ENCODE measurements around the gene PLCB3.

Gene PLCB3

DNA sequence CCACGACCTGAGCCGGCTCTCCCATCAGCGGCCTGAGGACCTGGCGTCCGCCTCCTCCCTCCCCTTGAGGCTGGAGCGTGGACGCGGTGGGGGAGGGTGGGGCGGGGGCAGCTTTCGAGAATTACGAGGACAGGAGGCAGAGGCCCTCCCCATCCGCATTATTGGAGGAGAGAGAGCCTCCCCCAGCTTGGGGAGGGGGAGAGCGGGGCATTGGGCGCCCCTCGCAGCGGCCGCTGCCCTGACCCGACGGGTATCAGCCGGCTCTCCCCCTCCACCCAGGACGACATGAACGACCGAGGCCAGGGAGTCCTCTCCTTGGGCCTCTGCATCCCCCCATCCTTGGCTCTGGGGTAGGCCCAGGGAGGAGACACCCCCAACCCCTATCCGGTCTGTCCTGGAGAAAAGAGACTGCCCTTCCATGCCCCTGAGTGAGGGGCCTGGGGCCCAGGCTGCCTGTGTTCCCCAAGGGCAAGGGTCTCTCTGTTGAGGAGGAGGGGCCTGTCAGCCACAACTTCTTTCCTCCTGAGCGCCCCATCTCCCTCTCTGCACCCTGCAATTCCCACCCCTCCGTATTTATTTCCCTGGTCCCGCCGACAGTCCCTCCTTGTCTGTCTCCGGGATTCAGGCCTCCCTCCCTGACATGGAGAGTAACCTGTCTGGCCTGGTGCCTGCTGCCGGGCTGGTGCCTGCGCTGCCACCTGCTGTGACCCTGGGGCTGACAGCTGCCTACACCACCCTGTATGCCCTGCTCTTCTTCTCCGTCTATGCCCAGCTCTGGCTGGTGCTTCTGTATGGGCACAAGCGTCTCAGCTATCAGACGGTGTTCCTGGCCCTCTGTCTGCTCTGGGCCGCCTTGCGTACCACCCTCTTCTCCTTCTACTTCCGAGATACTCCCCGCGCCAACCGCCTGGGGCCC, 34.8 kb downstream of the PLCB3 start:
- no peak for ATAC-seq

DNA sequence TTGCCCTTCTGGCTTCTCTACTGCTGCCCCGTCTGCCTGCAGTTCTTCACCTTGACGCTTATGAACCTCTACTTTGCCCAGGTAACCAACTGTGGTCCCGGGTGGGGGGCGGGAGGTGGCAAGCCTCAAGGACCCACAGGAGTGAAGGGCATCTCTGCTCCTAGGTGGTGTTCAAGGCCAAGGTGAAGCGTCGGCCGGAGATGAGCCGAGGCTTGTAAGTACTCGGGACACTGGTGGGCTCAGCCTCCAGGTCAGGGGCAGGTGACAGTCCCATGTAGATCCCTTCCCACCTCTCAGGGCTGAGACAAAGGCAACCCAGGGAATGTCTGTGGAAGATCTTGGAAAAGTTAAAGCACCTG, 35.5 kb downstream of the PLCB3 start:
- no peak for ATAC-seq
- no peak for DNase-seq

More for the DNA sequence above, 34.8 kb downstream of the PLCB3 start:
- DNase-seq, result no peak

DNA sequence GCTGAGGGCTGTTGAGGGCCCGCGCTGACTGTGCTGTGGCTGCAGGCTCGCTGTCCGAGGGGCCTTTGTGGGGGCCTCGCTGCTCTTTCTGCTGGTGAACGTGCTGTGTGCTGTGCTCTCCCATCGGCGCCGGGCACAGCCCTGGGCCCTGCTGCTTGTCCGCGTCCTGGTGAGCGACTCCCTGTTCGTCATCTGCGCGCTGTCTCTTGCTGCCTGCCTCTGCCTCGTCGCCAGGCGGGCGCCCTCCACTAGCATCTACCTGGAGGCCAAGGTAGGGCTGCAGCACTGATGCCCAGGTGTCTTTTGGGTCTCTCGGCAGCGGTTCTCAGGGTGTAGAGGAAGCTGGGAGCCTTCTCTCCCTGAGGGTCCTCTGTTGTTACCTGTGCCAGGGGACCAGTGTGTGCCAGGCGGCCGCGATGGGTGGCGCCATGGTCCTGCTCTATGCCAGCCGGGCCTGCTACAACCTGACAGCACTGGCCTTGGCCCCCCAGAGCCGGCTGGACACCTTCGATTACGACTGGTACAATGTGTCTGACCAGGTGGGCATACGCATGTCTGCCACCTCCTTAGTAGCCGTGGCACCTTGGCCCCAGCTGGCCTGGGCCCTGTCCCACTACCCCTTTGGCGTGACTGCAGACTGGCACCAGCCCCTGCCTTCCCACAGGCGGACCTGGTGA, 36.5 kb downstream of the PLCB3 start:
- no peak for ATAC-seq
- DNase-seq, result no peak

- DNase-seq (no peak), ATAC-seq (no peak)
Measured at GRCh38 chr11:64288353-64288750, 37.0 kb downstream of the PLCB3 start.

DNA sequence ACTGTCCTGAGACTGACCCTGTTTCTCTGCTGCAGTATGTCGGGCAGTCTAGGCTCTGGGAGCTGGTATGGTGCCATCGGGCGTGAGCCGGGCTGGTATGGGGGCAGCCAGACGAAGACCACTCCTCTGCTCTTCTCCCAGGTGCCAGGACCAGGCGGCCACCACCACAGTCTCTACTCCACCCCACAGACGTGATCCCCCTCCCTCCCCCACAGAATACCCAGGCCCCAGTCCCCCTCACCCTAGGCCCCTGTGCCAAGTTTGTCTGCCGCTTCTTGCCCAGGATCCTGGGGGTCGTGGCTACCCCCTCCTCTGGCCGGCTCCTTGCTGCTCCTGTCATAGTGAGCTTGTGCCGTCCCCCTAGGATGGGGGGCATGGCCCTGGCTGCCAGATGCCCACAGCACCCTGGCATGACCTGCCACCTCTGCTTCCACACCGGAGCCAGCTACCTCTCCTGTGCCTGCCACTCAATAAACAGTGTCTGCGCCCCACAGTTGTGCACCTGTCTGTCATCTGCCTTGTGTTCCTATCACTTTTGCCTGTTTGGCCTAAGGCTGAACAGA, 37.8 kb downstream of the PLCB3 start:
- ATAC-seq, result no peak
- DNase-seq, result no peak

DNA sequence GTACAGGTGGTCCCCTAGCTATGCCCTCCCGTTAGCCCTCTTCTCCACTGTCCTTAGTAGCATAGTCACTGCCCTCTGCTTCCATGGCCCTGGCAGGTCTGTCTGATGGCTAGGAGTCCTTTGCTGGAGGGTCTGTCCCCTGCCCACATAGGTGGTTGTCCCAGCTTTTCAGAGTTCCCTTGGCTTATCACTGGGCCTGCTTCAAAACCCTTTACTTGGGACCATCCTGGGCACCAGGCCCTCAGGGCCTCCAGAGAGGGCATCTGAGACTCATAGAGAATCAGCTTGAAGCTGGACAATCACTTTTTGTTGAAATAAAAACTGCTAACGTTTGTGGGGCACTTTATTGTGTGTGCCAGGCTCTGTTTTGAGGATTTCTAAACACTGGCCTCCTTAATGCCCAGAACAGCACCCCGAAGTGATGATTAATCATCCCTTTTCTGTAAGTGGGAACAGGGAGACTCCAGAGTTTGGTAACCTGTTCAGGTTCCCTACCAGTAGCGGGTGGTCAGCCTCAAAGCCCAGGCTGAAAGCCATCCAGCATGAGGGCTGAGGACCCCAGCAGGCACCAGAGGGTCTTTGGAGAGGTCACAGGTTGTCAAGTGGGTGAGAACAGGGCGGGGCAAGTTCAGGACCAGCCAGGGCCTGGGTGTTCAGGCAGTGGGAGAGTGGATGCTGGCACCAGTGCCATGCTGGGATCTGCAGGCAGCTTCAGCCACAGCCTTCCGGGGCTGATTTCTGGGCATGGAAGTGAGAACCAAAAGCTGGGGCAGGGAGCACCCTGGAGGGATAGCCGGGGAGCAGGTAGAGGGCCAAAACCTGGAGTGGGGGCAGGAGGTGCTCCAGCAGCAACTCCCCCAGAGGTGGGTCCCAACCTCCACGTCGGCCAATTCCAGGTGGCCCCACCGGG, 39.3 kb downstream of the PLCB3 start:
- ATAC-seq, result no peak
- DNase-seq, result no peak

DNA sequence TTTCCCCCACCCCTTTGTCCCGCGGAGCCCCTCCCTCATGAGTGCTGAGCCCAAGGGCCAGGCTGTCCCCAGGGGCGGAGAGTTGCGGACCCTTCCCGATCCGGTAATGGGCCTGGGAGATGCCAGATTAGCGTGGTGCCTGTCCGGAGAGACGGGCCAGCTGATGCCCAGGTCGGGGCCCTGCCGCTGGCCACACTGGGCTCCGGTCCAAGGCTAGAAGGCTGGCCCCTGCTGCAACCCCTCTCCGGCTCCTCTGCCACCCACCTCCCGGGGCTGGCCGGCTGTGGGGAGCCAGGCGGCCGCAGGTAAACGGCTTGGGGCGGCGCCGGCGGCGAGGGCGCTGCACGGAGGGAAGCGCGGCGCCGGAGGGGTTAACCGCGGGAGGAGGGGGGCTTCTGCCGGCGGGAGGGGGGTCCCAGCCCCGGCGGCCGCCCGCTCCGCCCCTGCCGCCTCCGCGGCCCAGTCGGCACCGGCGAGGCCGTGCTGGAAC, 40.0 kb downstream of the PLCB3 start, which contains the start of gene KCNK4:
Gene KCNK4 (plus strand): TSS at position 41 of the 490 bp plus-strand sequence. CDS start 1,717 bp downstream, outside the sequence.
- ATAC-seq, result no peak
- DNase-seq, result no peak

DNA sequence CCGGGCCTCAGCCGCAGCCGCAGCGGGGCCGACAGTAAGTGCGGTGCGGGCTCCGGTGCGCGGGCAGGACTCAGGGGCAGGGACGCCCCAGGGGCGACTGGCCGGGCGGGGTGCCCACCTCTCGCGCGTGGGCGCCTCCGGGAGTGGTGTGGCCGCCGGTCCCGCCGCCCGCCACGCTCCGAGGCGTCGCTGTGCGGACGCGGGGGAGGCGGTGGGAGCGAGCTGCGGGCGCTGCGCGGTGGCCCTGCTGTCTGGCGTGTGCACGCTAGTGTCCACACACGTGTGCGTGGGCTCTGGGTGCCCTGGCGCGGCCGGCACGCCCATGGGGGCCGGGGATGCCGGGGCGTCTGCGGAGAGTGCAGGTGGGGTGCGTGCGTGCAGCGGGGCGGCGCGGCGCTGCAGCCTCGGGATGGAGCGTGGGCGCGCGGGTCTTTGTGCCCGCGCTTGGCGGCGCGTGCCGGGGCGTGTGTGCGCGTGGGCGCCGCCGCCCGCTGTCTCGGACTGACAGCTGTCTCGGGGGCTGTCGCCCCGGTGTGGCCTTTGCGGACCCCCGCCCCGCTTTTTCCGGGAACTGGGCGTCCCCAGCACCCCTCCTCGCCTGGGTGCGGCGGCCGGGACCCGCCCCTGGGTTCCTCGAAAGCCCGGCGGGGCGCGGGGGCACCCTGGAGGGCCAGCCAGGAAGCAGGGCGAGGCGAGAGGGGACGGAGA, 40.6 kb downstream of the PLCB3 start:
- DNase-seq (no peak), ATAC-seq (peak; percentile 34)

GRCh38 chr11:64292460-64293254, 41.3 kb downstream of the PLCB3 start:
- ATAC-seq (no peak), DNase-seq (no peak)

DNA sequence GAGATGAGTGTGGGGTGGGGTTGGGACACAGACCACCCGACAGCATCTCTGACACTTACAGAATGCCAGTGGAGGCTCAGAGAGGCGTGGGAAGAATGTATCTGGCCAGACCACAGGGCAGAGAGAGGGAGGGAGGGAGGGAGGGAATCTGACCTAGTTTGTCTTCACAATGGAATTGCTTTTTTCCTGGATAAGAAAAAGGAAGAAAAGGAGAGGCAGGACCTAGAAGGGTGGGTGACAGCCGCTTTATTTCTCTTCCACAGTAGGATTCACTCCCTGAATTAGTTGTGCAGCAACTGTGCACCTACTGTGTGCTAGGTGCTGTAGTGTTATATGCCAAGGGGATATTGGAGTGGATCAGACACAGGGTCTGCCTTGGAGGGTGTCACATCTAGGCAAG, 43.4 kb downstream of the PLCB3 start:
- DNase-seq, result no peak

DNA sequence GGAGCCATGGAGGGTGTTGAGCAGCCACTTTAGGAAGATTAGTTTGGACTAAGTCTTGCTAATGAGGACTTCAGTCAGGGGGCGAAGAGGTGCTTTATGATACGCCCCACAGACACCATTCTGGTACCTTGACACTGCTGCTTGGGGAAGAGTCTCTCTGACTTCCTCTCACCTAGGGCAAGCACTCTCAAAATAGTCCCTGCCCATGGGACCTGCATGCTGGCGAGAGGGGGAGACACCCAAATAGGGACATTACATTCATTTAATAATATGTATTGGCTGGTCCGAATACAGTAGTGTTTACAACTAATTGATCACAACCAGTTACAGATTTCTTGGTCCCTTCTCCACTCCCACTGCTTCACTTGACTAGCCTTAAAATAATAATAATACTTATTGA, 44.4 kb downstream of the PLCB3 start:
- no peak for DNase-seq
- ATAC-seq, result no peak

More for the DNA sequence above, 43.4 kb downstream of the PLCB3 start:
- no peak for ATAC-seq

DNA sequence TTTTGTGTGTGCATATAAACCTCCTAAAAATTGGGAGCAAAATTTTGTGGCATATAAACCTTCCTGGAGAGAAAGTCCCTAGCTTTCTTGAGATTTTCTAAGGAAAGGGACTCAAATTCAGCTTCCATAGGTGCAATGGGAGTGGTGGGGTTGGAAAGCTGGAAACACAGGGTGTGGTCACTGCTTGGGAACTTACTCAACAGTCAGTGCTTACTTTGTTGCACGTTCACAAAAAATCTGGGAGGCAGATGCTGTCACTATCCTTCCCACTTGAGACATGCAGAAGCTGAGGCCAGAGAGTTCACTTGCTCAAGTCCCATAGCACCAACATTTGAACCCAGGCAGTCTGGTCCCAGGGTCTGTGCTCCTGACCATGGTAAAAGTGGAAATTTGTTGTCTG, 44.9 kb downstream of the PLCB3 start:
- DNase-seq, result no peak

GRCh38 chr11:64296830-64297698, 45.7 kb downstream of the PLCB3 start:
- DNase-seq (no peak), ATAC-seq (no peak)

More for the DNA sequence above, 44.9 kb downstream of the PLCB3 start:
- no peak for ATAC-seq

GRCh38 chr11:64297699-64298358, 46.5 kb downstream of the PLCB3 start:
- DNase-seq (no peak), ATAC-seq (no peak)

GRCh38 chr11:64298966-64299846, 47.9 kb downstream of the PLCB3 start:
- DNase-seq, result no peak
- no peak for ATAC-seq

- no peak for DNase-seq
Measured at GRCh38 chr11:64299847-64300648, 48.7 kb downstream of the PLCB3 start, which contains the start of gene CATSPERZ. TSS of gene CATSPERZ (plus strand) at chr11:64300358. CDS start at chr11:64300411, 53 bp downstream.

More at GRCh38 chr11:64299847-64300648, 48.7 kb downstream of the PLCB3 start, which contains the start of gene CATSPERZ:
- ATAC-seq, result no peak
